ENCODE data around the gene MATN4. TPM values are rescaled to one million over a fixed set of nuclear protein-coding genes. Genes with fewer than 3 reads are reported as not detected.

MATN4 gene
- total and polyA plus RNA-seq, 3 donors from 2014 or later = 1.1 to 3.5 (median 2.8) TPM

- WGBS, 2 donors = 27 to 31% methylated on average over 7 to 8 of the region's 8 CpGs
- DNase-seq = peak; percentile 89
- no peaks in the 10 kb centered on the region for H3K9me3 ChIP-seq
- no peaks in the 10 kb centered on the region for H3K36me3 ChIP-seq (ENCODE audit: low read depth, missing control alignments)
- no peaks in the 10 kb centered on the region for H3K4me1 ChIP-seq
- no peaks in the 10 kb centered on the region for H3K27me3 ChIP-seq
- intact Hi-C loops (cut with DNase I; ENCODE audit: low total_unique reads) = no loop called here
- no peak for TF ChIP-seq POLR2A (IDR thresholded peaks at IDR 0.05)
- TF ChIP-seq, protein P1, sequence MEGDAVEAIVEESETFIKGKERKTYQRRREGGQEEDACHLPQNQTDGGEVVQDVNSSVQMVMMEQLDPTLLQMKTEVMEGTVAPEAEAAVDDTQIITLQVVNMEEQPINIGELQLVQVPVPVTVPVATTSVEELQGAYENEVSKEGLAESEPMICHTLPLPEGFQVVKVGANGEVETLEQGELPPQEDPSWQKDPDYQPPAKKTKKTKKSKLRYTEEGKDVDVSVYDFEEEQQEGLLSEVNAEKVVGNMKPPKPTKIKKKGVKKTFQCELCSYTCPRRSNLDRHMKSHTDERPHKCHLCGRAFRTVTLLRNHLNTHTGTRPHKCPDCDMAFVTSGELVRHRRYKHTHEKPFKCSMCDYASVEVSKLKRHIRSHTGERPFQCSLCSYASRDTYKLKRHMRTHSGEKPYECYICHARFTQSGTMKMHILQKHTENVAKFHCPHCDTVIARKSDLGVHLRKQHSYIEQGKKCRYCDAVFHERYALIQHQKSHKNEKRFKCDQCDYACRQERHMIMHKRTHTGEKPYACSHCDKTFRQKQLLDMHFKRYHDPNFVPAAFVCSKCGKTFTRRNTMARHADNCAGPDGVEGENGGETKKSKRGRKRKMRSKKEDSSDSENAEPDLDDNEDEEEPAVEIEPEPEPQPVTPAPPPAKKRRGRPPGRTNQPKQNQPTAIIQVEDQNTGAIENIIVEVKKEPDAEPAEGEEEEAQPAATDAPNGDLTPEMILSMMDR (IDR thresholded peaks at IDR 0.05) = peak; percentile 41 to 87 (median 76)
- H3K27ac ChIP-seq = no peak overlapping the region
- no peak overlapping the region for H3K4me3 ChIP-seq
Measured at GRCh38 chr20:45290677-45291355, 17.3 kb downstream of the MATN4 start.

DNA sequence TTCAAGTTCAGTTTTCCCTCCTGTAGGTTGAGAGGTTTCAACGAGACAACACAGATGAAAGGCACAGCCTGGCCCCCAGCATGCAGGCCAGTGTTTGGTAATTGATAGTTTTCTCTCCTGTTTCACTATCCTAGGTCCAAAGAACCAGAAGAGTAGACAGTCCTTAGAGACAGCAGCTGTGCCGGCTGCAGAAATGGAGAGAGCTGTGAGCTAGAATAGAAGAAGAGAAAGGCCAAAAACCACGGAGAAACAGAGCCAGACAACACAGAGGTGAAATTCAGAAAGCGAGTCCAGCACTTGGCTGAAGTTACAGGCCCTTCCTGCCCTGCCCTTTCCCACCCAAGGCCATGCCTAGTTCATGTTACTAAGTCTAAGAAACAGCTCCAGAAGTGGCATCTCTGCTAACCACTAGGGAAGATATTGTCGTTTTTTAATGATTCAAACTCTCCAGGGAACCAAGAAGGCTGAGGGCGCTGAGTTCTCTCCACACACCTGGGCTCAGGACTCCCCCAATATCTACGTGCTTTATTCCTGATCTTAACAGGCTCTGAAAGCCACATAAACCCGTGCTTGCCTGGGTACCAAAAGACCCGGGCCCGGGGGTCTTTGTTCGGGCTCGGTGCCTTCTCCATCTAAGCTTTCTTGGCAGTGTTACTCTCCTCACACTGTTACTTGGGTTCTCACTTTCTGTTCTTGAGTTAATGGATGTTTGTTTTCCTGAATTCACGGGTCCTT is 18.0 kb downstream of the MATN4 start:
- H3K27ac ChIP-seq = no peak overlapping the region
- no peaks in the 10 kb centered on the region for H3K27me3 ChIP-seq
- H3K4me1 ChIP-seq = no peaks in the 10 kb centered on the region
- no peaks in the 10 kb centered on the region for H3K9me3 ChIP-seq
- H3K36me3 ChIP-seq (ENCODE audit: low read depth, missing control alignments) = no peaks in the 10 kb centered on the region
- H3K4me3 ChIP-seq = no peak overlapping the region
- TF ChIP-seq, protein P1 (IDR thresholded peaks at IDR 0.05) = no peak
- TF ChIP-seq POLR2A (IDR thresholded peaks at IDR 0.05) = no peak
- intact Hi-C loops (cut with DNase I; ENCODE audit: low total_unique reads) = no loop called here
- 66 to 72% methylated on average over 13 of the region's 13 CpGs for WGBS, 2 donors
- DNase-seq = no peak

DNA sequence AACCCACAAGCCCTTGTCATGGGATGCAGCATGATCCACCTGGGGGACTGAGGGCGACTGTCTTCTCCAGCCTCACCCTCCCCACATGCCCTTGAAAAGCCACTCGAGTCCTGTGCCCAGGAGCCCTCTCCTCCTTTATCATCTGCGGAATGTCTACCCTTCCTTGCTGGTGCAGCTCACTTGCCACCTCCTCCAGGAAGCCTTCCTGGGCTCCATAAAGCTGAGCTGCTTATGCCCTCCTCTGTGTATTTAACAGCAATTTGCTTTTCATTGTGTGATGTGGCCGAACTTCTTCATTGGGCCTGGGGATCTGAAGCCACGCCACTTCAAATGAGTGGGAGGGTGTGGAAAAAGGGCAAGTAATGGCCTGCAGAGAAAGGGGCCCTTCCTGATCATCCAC is 19.2 kb downstream of the MATN4 start:
- Histone ChIP-seq H3K4me3 (no peak overlapping the region), H3K9me3 (no peaks in the 10 kb centered on the region), H3K27ac (no peak overlapping the region), H3K4me1 (no peaks in the 10 kb centered on the region), H3K36me3 (ENCODE audit: low read depth, missing control alignments) (no peaks in the 10 kb centered on the region), H3K27me3 (no peaks in the 10 kb centered on the region)
- intact Hi-C loops (cut with DNase I; ENCODE audit: low total_unique reads) = no loop called here
- 80 to 88% methylated on average over 5 of the region's 5 CpGs for WGBS, 2 donors
- TF ChIP-seq, protein P1 (IDR thresholded peaks at IDR 0.05) = no peak
- TF ChIP-seq POLR2A (IDR thresholded peaks at IDR 0.05) = no peak
- no peak for DNase-seq

GRCh38 chr20:45288376-45288775 is 19.7 kb downstream of the MATN4 start:
- no peaks in the 10 kb centered on the region for H3K9me3 ChIP-seq
- H3K27ac ChIP-seq = no peak overlapping the region
- intact Hi-C loops (cut with DNase I; ENCODE audit: low total_unique reads) = no loop called here
- no peaks in the 10 kb centered on the region for H3K4me1 ChIP-seq
- H3K36me3 ChIP-seq (ENCODE audit: low read depth, missing control alignments) = no peaks in the 10 kb centered on the region
- 80 to 91% methylated on average over 4 of the region's 4 CpGs for WGBS, 2 donors
- no peak for DNase-seq
- no peak overlapping the region for H3K4me3 ChIP-seq
- no peaks in the 10 kb centered on the region for H3K27me3 ChIP-seq
- TF ChIP-seq, protein P1 (IDR thresholded peaks at IDR 0.05) = no peak
- TF ChIP-seq POLR2A (IDR thresholded peaks at IDR 0.05) = no peak
